Measurements from ENCODE around the gene LYPD5.
A peak's percentile ranks its signal among the peaks of the same experiment; 100 is the strongest.
"Not testable (repeated sequence)": the region's sequence is repeated elsewhere in the genome, so short reads cannot be mapped to it uniquely, and the experiment has no call there.

Gene LYPD5

GRCh38 chr19:43802216-43802951 is at the start of gene LYPD5:
Gene LYPD5 (minus strand): TSS chr19:43802447. CDS start chr19:43802380, 67 bp downstream.
- no peak for DNase-seq

GRCh38 chr19:43848821-43849220 is 46.6 kb upstream of the LYPD5 start:
- DNase-seq, result no peak

DNA sequence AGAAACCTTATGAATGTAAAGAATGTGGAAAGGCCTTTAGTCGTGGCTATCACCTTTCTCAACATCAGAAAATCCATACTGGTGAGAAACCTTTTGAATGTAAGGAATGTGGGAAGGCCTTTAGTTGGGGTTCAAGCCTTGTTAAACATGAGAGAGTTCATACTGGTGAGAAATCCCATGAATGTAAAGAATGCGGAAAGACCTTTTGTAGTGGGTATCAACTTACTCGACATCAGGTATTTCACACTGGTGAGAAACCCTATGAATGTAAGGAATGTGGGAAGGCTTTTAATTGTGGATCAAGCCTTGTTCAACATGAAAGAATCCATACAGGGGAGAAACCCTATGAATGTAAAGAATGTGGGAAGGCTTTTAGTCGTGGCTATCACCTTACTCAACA is 45.6 kb upstream of the LYPD5 start:
- DNase-seq, result no peak

- DNase-seq, result no peak
Measured at GRCh38 chr19:43847246-43847645, 45.0 kb upstream of the LYPD5 start.

- DNase-seq, result no peak
Measured at GRCh38 chr19:43842007-43842406, 39.8 kb upstream of the LYPD5 start.

DNA sequence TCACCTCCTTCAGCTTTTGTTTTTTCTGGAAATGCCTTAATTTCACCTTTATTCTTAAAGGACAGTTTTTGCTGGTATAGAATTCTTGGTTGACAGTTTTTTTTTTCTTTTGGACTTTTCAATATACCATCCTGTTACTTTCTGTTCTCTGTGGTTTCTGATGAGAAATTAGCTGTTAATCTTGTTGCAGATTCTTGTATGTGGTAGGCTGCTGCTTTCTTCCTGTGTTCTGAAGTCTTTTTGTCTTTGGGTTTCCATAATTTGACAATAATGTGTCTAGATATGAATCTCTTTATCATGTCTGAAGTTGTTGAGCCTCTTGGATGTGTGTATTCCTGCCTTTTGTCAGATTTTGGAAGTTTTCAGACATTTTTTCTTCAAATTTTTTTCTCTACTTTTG is 36.9 kb upstream of the LYPD5 start:
- no peak for DNase-seq

- peak; percentile 35 to 70 (median 52) for DNase-seq
Measured at GRCh38 chr19:43826787-43827754, 24.8 kb upstream of the LYPD5 start, which contains the start of gene ZNF283. Gene ZNF283 (plus strand): TSS chr19:43827321. CDS start chr19:43833505, 6,184 bp downstream.

DNA sequence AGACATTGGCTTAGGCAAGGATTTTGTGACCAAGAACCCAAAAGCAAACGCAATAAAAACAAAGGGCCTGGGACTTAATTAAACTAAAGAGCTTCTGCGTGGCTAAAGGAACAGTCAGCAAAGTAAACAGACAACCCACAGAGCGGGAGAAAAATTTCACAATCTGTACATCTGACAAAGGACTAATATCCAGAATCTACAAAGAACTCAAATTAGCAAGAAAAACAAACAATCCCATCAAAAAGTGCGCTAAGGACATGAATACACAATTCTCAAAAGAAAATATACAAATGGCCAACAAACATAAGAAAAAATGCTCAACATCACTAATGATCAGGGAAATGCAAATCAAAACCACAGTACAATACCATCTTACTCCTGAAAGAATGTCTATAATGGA is 22.3 kb upstream of the LYPD5 start:
- not testable (repeated sequence) for DNase-seq

GRCh38 chr19:43823856-43824255 is 21.6 kb upstream of the LYPD5 start:
- not testable (repeated sequence) for DNase-seq

- DNase-seq, result no peak
Measured at GRCh38 chr19:43820884-43821215, 18.6 kb upstream of the LYPD5 start.

DNA sequence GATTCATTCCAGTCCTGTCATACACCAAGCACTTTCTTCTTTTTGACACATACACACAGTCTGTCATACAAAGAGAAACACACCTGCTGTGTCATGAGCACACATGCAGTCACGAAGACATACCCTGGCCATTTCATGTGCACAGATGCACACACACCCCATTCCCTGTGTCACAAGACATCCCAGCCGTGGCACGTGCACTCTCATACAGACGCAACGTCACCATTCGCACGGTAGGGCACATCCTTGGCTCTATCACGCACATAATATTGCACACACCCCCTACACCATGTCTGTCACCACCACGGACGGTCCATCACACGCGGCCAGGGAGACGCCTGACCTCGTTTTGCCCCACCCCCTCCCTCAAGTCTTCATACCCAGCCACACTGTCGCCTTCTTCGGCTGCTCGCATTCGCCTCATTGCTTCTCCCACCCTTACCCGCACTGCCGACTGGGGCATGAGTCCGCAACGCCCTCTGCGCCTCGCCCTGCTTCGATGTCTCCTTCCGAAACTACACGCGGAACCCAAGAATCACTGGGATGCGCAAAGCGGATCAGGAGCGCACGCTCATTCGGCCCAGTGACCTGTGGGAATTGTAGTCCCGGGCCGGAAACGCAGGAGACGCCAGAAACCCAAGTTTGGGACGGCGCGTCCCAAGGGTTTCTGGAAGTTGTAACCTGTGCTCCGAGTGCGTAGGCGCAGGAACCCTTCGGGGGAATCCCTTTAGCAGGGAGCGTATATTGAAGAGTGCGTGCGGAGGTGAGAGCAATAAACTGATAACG is 18.0 kb upstream of the LYPD5 start:
- no peak for DNase-seq

DNA sequence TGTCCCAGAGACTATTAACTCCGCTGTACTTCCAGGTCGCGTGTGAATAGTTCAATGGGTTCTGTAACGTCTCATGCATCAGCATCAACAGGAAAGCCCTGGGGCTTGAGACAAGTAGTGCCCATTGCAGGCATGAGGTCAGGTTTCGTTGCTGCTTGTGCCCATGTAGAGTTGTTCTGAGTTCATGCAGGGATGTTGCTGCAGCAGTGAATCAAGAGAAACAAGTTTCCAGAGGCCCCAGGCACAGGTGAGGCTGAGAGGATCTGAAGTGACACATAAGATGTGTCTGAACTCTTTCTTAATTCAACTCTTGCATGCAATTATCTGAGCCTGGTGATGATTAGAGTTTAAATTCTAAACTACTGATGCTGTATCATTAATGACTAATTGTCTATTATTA is 16.3 kb upstream of the LYPD5 start:
- no peak for DNase-seq

DNA sequence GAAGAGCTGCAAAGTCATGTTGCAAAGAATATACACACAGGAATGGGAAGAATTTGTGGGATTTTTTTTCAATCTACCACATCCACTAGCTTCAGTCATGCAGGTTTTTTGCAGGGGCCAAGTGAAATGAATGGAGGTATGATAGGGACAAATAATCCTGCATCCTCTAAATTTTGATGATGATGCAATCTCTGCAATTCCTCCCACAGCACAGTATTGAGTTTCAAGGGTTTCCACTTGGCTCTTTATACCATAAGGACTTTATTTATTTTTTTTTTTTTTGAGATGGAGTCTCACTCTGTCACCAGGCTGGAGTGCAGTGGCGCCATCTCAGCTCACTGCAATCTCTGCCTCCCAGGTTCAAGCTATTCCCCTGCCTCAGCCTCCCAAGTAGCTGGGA is 15.2 kb upstream of the LYPD5 start:
- DNase-seq, result not testable (repeated sequence)

GRCh38 chr19:43814663-43815352 is 12.6 kb upstream of the LYPD5 start:
- no peak for DNase-seq

DNA sequence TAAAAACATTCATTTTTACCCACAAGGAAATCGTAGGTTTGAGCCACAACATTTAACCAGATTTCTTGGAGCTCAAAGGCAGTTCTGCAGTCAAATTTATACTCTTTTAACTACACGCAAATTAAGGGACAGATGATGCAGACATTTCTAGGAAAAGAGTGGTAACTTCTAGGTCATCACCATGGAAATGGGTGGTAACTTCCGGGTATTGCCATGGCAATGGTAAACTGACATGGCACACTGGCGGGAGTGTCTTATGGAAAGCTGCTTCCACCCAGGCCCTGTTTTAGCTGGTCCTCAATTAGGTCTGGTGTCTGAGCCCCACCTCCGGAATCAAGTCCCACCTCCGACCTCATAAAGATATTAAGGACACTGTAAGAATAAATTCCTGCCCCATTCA is 10.4 kb upstream of the LYPD5 start:
- DNase-seq, result no peak

- DNase-seq, result no peak
Measured at GRCh38 chr19:43812259-43812658, 10.0 kb upstream of the LYPD5 start.

DNA sequence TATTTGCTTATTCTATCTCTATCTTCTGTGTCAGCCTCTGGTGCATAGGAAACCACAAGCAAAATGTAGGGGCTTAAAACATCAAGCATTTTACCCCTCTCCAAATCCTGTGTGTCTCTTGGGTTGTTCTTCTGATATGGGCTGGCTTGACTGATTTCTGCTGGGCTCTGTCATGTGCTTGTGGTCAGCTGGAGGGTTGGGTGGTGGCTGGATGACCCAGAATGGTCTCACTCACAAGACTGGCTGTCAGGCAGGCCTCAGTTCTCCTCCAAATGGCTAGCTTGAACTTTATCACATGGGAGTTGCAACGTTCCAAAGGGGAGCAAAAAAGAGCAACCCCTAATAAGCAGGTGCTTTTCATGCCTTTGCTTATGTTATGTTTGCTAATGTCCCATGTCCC is 9.6 kb upstream of the LYPD5 start:
- DNase-seq, result no peak

DNA sequence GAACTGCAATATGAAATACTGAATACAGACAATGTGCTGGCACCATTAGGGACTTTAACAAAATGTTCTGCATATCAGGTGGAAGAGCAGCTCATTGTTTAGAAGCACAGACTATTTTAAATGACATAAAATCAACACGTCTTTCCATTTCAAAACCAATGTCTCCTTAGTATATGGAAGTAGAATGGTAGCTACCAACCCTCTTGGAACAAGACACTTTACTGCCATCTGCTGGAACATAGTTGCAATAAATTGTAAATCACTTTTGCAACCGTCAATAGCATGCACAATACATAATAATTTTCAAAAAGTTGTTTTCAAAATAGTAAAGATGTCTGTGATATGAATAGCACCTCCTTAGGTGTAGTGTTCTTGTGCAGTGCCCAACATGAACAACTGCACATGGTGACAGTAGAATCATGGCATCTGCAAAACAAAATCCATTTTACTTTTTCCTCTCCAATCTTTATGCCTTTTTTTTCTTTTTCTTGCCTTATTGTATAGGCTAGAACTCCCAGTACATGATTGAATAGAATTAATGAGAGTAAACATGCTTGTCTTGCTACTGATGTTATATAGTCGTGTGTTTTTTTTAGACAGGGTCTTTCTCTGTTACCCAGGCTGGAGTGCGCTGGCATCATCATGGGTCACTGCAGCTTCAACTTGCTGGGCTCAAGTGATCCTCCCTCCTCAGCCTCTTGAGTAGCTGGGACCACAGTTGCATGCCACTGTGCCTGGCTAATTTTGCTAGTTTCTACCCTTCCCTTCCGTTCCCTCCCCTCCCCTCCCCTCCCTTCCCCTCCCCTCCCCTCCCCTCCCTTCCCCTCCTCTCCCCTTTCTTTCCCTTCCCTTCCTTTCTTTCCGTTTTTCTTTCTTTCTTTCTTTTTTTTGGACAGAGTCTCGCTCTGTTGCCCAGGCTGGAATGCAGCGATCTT is 7.8 kb upstream of the LYPD5 start:
- no peak for DNase-seq

DNA sequence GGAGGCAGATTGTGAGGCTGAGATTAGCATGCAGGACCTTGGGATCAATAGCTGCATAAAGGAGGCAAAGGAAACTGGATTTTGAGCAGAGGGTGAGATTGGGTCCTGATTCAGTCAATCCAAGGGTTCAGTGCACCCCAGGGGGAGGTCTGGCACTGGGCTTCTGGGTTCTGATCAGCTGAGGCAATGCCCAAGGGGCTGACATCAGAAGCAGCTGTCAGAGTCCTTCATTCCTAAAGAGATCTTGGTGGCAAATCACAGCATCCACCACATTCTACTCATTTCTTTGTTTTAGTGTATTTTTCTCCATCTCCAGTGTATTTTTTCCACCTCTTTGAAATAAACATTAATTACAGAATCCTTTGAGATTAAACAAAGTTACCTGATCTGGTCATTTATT is 5.4 kb upstream of the LYPD5 start:
- no peak for DNase-seq

DNA sequence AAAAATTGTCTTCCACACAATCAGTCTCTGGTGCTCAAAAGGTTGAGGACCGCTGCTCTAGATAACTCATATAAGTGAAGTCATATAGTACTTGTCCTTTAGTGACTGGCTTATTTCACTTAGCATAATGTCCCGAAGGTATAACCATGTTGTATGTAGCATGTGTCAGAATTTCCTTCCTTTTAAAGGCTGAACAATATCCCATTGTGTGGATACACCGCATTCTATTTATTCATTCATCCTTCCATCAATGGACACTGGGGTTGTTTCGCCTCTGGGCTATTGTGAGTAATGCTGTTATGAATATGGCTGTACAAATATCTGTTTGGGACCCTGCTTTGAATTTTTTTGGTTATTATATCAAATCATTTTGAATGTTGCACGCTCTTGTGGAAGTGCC is 4.6 kb upstream of the LYPD5 start:
- DNase-seq, result no peak

- DNase-seq, result not testable (repeated sequence)
Measured at GRCh38 chr19:43806401-43806800, 4.2 kb upstream of the LYPD5 start.

All from activated naive CD4-positive, alpha-beta T cell (primary cell).